Ishikawa (cell line): ENCODE measurements around the gene LRRC8C.

Experiments used
- CREB1 ChIP-seq: IDR thresholded peaks from 2 replicates; pipeline ENCODE4 v1.6.1; 2012; ENCODE audit warnings: low read depth
- FOXM1 ChIP-seq: IDR thresholded peaks from 2 replicates; pipeline ENCODE4 v1.6.1; 2012; ENCODE audit warnings: low read depth, borderline replicate concordance
- YY1 ChIP-seq: IDR thresholded peaks from 2 replicates; pipeline ENCODE4 v1.6.1; 2012; ENCODE audit warnings: low read depth
- ZBTB7A ChIP-seq: IDR thresholded peaks from 2 replicates; pipeline ENCODE4 v1.6.1; 2012; ENCODE audit warnings: low read depth

GRCh38 chr1:89767618-89768017 lies 134.7 kb downstream of the LRRC8C start:
- TF ChIP-seq ZBTB7A (no peak), FOXM1 (no peak), YY1 (no peak), CREB1 (no peak)
